GM15510 (cell line): Measurements from ENCODE around the gene SLC39A11.

Experiments
- POLR2A ChIP-seq: IDR thresholded peaks from 3 replicates; pipeline ENCODE4 v1.6.1; 2011; ENCODE audit warnings: borderline replicate concordance; ENCODE audit not compliant: insufficient read length; ENCODE audit errors: extremely low read depth

SLC39A11 gene

GRCh38 chr17:72822358-72823023, 270.0 kb downstream of the SLC39A11 start:
- TF ChIP-seq POLR2A: no peak

- no peak for TF ChIP-seq POLR2A
Measured at GRCh38 chr17:72816406-72816805, 276.1 kb downstream of the SLC39A11 start.

GRCh38 chr17:72813481-72813880, 279.0 kb downstream of the SLC39A11 start:
- no peak for TF ChIP-seq POLR2A

- TF ChIP-seq POLR2A: no peak
Measured at GRCh38 chr17:72812823-72813222, 279.7 kb downstream of the SLC39A11 start.

GRCh38 chr17:72811976-72812687, 280.4 kb downstream of the SLC39A11 start:
- no peak for TF ChIP-seq POLR2A

GRCh38 chr17:72810991-72811508, 281.4 kb downstream of the SLC39A11 start:
- TF ChIP-seq POLR2A: no peak

- no peak for TF ChIP-seq POLR2A
Measured at GRCh38 chr17:72806011-72806410, 286.5 kb downstream of the SLC39A11 start.

GRCh38 chr17:72804949-72805707, 287.4 kb downstream of the SLC39A11 start:
- no peak for TF ChIP-seq POLR2A

- TF ChIP-seq POLR2A: no peak
Measured at GRCh38 chr17:72802726-72803125, 289.8 kb downstream of the SLC39A11 start.

GRCh38 chr17:72797142-72797541, 295.3 kb downstream of the SLC39A11 start:
- no peak for TF ChIP-seq POLR2A

GRCh38 chr17:72795941-72796340, 296.5 kb downstream of the SLC39A11 start:
- TF ChIP-seq POLR2A: no peak

GRCh38 chr17:72794152-72794551, 298.3 kb downstream of the SLC39A11 start:
- TF ChIP-seq POLR2A: no peak

GRCh38 chr17:72792771-72793170, 299.7 kb downstream of the SLC39A11 start:
- TF ChIP-seq POLR2A: no peak

GRCh38 chr17:72790190-72790589, 302.3 kb downstream of the SLC39A11 start:
- TF ChIP-seq POLR2A: no peak

- no peak for TF ChIP-seq POLR2A
Measured at GRCh38 chr17:72789711-72790110, 302.8 kb downstream of the SLC39A11 start.

GRCh38 chr17:72788950-72789585, 303.4 kb downstream of the SLC39A11 start:
- no peak for TF ChIP-seq POLR2A

- TF ChIP-seq POLR2A: no peak
Measured at GRCh38 chr17:72786209-72786608, 306.3 kb downstream of the SLC39A11 start.
